Calu3 (cell line): ENCODE results near the gene RHBDF2. TPM values are rescaled to one million over a fixed set of nuclear protein-coding genes. Genes with fewer than 3 reads are reported as not detected.

Source experiments
- Bru-seq: library from RNA; stranded (reverse); fragments of 400-500 nt; gene quantifications from one replicate; lab custom pipeline; 2021; lab: Mats Ljungman, UMichigan
- BruChase-seq, 2 experiments: library from RNA; stranded (reverse); fragments of 400-500 nt; gene quantifications; one replicate each; lab custom pipeline; 2021; lab: Mats Ljungman, UMichigan
- BruUV-seq: library from RNA; stranded (reverse); fragments of 400-500 nt; replicated peaks from 2 replicates; lab custom pipeline; 2021; lab: Mats Ljungman, UMichigan
- CTCF ChIA-PET: fragments of 300-600 bp; sonication (Branson Sonifier 250); formaldehyde crosslinking; loops from one replicate; lab custom pipeline; 2022; ENCODE audit warnings: antibody characterized with exemption; lab: Charles Lee
- DNase-seq: peaks from one replicate; pipeline ENCODE4 v3.0.0; 2022
- H3K27ac Mint-ChIP-seq: one replicate; pipeline ENCODE4 v1.8.0; 2022; ENCODE audit warnings: mixed read lengths; ENCODE audit not compliant: unreplicated experiment
- H3K27me3 Mint-ChIP-seq: one replicate; pipeline ENCODE4 v1.8.0; 2022; ENCODE audit warnings: mixed read lengths; ENCODE audit not compliant: unreplicated experiment
- H3K36me3 Mint-ChIP-seq: one replicate; pipeline ENCODE4 v1.8.0; 2022; ENCODE audit warnings: mild to moderate bottlenecking, moderate library complexity, mixed read lengths; ENCODE audit not compliant: insufficient read depth, unreplicated experiment
- H3K4me1 Mint-ChIP-seq: one replicate; pipeline ENCODE4 v1.8.0; 2022; ENCODE audit warnings: mild to moderate bottlenecking, low read depth, mixed read lengths; ENCODE audit not compliant: unreplicated experiment
- H3K4me3 Mint-ChIP-seq: one replicate; pipeline ENCODE4 v1.8.0; 2022; ENCODE audit warnings: mild to moderate bottlenecking, low read depth, moderate library complexity, mixed read lengths; ENCODE audit not compliant: unreplicated experiment
- H3K9me3 Mint-ChIP-seq: one replicate; pipeline ENCODE4 v1.8.0; 2022; ENCODE audit warnings: low read depth, mixed read lengths; ENCODE audit not compliant: unreplicated experiment
- intact Hi-C: fragments of 100-400 bp; cut with micrococcal nuclease; formaldehyde crosslinking; loops from one replicate; pipeline ENCODE4 v1.10.0; 2022; ENCODE audit not compliant: unreplicated experiment
- long read RNA-seq: library from polyadenylated mRNA; stranded (forward); transcript quantifications from one replicate; pipeline ENCODE4 v2.0.0, GENCODE V29; 2022
- total RNA-seq: library from RNA; stranded (reverse); gene quantifications from 2 replicates; pipeline ENCODE4 v1.2.3, GENCODE V29; 2022
- TF ChIP-seq, protein P1 (sequence below): fragments of 200-600 bp; IDR thresholded peaks from one replicate; pipeline ENCODE4 v1.8.0; 2022; ENCODE audit warnings: antibody characterized with exemption; ENCODE audit not compliant: unreplicated experiment

The RHBDF2 gene
- total RNA-seq: 47.7 and 47.9 TPM in 2 replicates
- percentile 50 among the genes with signal in this experiment for Bru-seq, nascent RNA
- percentile 61 among the genes with signal in this experiment for BruChase-seq, experiment 1, labeled RNA remaining after a 6-hour chase
- BruChase-seq, experiment 2, labeled RNA remaining after a 2-hour chase: percentile 68 among the genes with signal in this experiment
- long read RNA-seq, partial matches to known transcripts: 6 of 401 reads
- long read RNA-seq, other reads (novel, unspliced or antisense): 395 of 401 reads

DNA sequence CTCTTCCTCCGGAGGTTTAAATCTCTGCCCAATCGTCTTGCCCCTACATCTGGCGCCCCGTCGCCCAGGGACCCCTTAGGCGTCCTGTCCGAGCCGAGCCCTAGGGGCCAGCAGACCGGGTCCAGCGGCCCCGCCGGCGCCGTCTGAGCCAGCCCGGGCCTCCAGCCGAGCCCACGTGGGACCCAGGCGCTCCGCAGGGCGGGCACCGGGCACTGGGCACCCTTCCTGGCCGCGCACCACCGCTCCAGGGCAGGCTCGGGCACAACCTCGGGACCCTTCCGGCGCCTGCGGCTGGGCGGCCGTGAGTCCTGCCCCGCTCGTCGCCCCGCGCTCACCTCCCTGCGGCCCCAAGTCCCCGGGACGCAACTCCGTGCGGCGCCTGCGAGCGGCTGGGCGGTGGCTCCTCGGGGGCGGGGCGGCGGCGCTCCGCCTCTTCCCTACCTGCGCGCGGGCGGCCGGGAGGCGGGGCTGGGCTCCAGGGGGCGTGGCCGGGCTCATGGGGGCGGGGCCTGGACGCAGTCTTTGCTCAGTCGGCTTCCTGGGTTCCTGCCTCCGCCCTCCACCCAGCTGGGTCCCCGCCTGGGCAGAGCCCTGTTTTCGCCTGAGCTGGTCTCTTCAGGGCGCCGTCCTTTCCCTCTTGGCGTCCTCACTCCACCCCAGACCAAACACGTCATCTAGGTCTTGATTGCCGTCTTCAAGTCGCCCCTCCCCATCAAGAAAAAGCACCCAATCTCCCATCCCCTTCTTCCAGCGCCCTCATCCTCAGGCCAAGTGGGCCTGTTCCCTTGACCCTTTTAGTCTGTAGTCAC, at the start of gene RHBDF2:
Gene RHBDF2 (minus strand): TSS at position 406 of the 809 bp plus-strand sequence. CDS start 19,899 bp downstream, outside the sequence.
- H3K27me3 Mint-ChIP-seq: no peaks in the 10 kb centered on the region
- peaks cover 26% of the 10 kb centered on the region for H3K36me3 Mint-ChIP-seq
- intact Hi-C loops: loop anchor here (5.0 kb wide), 1 partner anchor 94 kb away; no protein-coding TSS in a partner anchor
- CTCF ChIA-PET: interaction anchor here (1.4 kb wide), 1 partner anchor 8 kb away, joined by 3 read pairs; no protein-coding TSS in a partner anchor
- H3K4me1 Mint-ChIP-seq: peaks cover 44% of the 10 kb centered on the region
- TF ChIP-seq, protein P1, sequence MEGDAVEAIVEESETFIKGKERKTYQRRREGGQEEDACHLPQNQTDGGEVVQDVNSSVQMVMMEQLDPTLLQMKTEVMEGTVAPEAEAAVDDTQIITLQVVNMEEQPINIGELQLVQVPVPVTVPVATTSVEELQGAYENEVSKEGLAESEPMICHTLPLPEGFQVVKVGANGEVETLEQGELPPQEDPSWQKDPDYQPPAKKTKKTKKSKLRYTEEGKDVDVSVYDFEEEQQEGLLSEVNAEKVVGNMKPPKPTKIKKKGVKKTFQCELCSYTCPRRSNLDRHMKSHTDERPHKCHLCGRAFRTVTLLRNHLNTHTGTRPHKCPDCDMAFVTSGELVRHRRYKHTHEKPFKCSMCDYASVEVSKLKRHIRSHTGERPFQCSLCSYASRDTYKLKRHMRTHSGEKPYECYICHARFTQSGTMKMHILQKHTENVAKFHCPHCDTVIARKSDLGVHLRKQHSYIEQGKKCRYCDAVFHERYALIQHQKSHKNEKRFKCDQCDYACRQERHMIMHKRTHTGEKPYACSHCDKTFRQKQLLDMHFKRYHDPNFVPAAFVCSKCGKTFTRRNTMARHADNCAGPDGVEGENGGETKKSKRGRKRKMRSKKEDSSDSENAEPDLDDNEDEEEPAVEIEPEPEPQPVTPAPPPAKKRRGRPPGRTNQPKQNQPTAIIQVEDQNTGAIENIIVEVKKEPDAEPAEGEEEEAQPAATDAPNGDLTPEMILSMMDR: no peak
- peak within 1 kb of the TSS; percentile 81 for H3K27ac Mint-ChIP-seq
- no TSS peak for BruUV-seq
- H3K4me3 Mint-ChIP-seq: peak within 1 kb of the TSS; percentile 88
- no peaks in the 10 kb centered on the region for H3K9me3 Mint-ChIP-seq
- DNase-seq: peak; percentile 98

DNA sequence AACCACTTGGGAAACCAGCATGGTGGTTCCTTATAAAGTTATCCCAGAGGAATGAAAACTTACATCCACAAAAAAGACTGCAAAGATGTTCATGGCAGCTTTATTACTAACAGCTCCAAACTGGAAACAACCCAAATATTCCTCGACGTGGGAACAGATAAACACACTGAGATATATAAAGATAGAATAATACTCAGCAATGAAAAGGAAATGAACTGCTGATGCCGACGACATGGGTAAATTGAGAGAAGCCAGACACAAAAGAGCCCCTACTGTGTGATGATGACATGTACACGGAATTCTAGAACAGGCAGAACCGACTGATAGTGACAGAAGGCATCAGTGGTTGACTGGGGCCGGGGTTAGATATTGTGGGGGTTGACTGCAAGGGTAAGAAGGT, 48.3 kb upstream of the RHBDF2 start:
- no TSS peak for BruUV-seq
- intact Hi-C loops: no loop called here
- CTCF ChIA-PET: no interaction called here
- Mint-ChIP-seq H3K9me3 (no peaks in the 10 kb centered on the region), H3K4me3 (no peak overlapping the region), H3K4me1 (peaks cover 9% of the 10 kb centered on the region), H3K27me3 (peaks cover 8% of the 10 kb centered on the region), H3K27ac (no peak overlapping the region), H3K36me3 (no peaks in the 10 kb centered on the region)
- no peak for DNase-seq
- TF ChIP-seq, protein P1: no peak

DNA sequence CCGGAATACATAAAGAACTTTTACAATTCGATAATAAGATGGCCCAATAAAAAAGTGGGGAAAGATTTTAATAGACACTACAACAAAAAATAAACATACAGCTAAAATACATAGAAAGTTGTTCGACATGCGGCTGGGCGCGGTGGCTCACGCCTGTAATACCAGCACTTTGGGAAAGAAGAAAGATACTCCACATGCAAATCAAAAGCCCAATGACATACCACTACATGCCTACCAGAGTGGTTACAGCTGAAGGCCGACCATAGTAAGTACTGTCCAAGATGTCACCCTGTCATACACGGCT, 47.9 kb upstream of the RHBDF2 start:
- CTCF ChIA-PET: interaction anchor here (0.5 kb wide), 1 partner anchor 72 kb away, joined by 3 read pairs; no protein-coding TSS in a partner anchor
- no peak for DNase-seq
- intact Hi-C loops: no loop called here
- Mint-ChIP-seq H3K27me3 (peaks cover 12% of the 10 kb centered on the region), H3K27ac (no peak overlapping the region), H3K36me3 (no peaks in the 10 kb centered on the region), H3K9me3 (no peaks in the 10 kb centered on the region), H3K4me1 (peaks cover 9% of the 10 kb centered on the region), H3K4me3 (no peak overlapping the region)
- TF ChIP-seq, protein P1: no peak
- TSS peak; percentile 18 for BruUV-seq

DNA sequence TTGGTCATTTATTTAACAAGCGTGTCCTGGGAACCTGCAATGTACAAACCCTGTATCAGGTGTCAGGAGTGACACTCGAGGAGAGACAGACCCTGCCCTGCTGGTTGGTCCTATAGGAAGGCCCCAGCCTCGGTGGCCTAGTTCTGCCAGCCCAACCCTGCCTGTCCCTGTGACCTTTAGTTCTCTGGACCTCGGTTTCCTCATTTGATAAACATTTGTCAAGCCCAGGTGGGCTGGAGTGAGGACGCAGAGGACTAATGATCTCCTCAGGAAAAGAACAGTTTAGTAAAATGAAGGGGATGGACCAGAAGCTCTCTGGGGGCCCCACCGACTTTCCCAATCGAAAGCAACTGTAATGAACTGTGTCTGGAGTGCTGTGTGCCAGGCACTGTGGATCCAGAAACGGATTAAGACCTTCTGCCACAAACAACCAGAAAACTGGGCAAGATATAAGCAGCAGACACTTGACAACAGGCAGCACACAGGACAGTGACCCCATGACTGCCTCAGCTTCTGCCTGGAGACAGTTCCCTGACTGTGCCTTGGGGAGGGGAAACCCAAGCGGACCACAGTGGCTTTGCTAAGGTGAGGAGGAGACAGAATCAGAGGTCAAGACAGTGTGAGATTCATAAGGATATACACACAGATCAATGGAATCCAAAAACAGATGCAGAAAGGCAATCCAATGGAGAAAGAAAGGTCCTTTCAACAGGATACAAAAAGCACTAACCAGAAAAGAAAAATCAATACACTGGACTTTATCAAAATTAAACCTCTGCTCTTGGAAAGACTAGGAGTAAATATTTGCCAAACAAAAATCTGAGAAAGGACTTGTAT, 47.4 kb upstream of the RHBDF2 start:
- TF ChIP-seq, protein P1: no peak
- DNase-seq: no peak
- no TSS peak for BruUV-seq
- peaks cover 9% of the 10 kb centered on the region for H3K4me1 Mint-ChIP-seq
- CTCF ChIA-PET: interaction anchor here (0.5 kb wide), 1 partner anchor 73 kb away, joined by 3 read pairs; no protein-coding TSS in a partner anchor
- H3K9me3 Mint-ChIP-seq: no peaks in the 10 kb centered on the region
- no peak overlapping the region for H3K27ac Mint-ChIP-seq
- no peaks in the 10 kb centered on the region for H3K36me3 Mint-ChIP-seq
- H3K27me3 Mint-ChIP-seq: peaks cover 17% of the 10 kb centered on the region
- no peak overlapping the region for H3K4me3 Mint-ChIP-seq
- intact Hi-C loops: no loop called here
